ENCODE data around the gene TBC1D12.
A peak's percentile ranks its signal among the peaks of the same experiment; 100 is the strongest.
"Not testable (repeated sequence)": the region's sequence is repeated elsewhere in the genome, so short reads cannot be mapped to it uniquely, and the experiment has no call there.

TBC1D12 gene

GRCh38 chr10:94402204-94402842 lies at the start of gene TBC1D12:
Gene TBC1D12, plus strand, starts transcription at chr10:94402541. Its CDS starts 73 bp downstream, at chr10:94402614.
- peak; percentile 60 for DNase-seq

GRCh38 chr10:94353336-94353735 lies 49.0 kb upstream of the TBC1D12 start:
- no peak for DNase-seq

GRCh38 chr10:94355841-94356240 lies 46.5 kb upstream of the TBC1D12 start:
- DNase-seq, result no peak

GRCh38 chr10:94357193-94357592 lies 45.1 kb upstream of the TBC1D12 start:
- DNase-seq, result no peak

GRCh38 chr10:94358480-94358879 lies 43.9 kb upstream of the TBC1D12 start:
- DNase-seq, result no peak

GRCh38 chr10:94361171-94361794 lies 41.1 kb upstream of the TBC1D12 start:
- peak; percentile 8 for DNase-seq

- peak; percentile 98 for DNase-seq
Observed at GRCh38 chr10:94362360-94363250, 39.7 kb upstream of the TBC1D12 start, which contains the start of gene NOC3L. Gene NOC3L, minus strand, starts transcription at chr10:94362939. Its CDS starts 101 bp downstream, at chr10:94362838.

GRCh38 chr10:94363251-94363565 lies 39.1 kb upstream of the TBC1D12 start:
- no peak for DNase-seq

- no peak for DNase-seq
Observed at GRCh38 chr10:94364482-94364881, 37.9 kb upstream of the TBC1D12 start.

GRCh38 chr10:94366382-94366781 lies 36.0 kb upstream of the TBC1D12 start:
- DNase-seq, result no peak

GRCh38 chr10:94370501-94370900 lies 31.8 kb upstream of the TBC1D12 start:
- no peak for DNase-seq

- no peak for DNase-seq
Observed at GRCh38 chr10:94375374-94375773, 27.0 kb upstream of the TBC1D12 start.

GRCh38 chr10:94376865-94377264 lies 25.5 kb upstream of the TBC1D12 start:
- no peak for DNase-seq

- no peak for DNase-seq
Observed at GRCh38 chr10:94383530-94383929, 18.8 kb upstream of the TBC1D12 start.

GRCh38 chr10:94385733-94386132 lies 16.6 kb upstream of the TBC1D12 start:
- DNase-seq, result not testable (repeated sequence)

- DNase-seq, result not testable (repeated sequence)
Observed at GRCh38 chr10:94392117-94392516, 10.2 kb upstream of the TBC1D12 start.

GRCh38 chr10:94397549-94398370 lies 4.6 kb upstream of the TBC1D12 start:
- no peak for DNase-seq

- no peak for DNase-seq
Observed at GRCh38 chr10:94398762-94399161, 3.6 kb upstream of the TBC1D12 start.

- DNase-seq, result no peak
Observed at GRCh38 chr10:94402843-94403379, 570 bp downstream of the TBC1D12 start.

GRCh38 chr10:94403380-94404213 lies 1.3 kb downstream of the TBC1D12 start:
- peak; percentile 37 for DNase-seq

- no peak for DNase-seq
Observed at GRCh38 chr10:94405406-94405805, 3.1 kb downstream of the TBC1D12 start.

- no peak for DNase-seq
Observed at GRCh38 chr10:94407668-94408067, 5.3 kb downstream of the TBC1D12 start.

Data from stimulated activated CD4-positive, alpha-beta T cell treated with anti-CD3 and anti-CD28 coated beads, Interleukin-15, amount 100 ng/mL, for 24 hours (primary cell).